IPS DF 6.9 (cell line): ENCODE measurements around the gene NTF4.
"Not testable (repeated sequence)": the region's sequence is repeated elsewhere in the genome, so short reads cannot be mapped to it uniquely, and the experiment has no call there.

Source experiments
- DNase-seq: peaks from one replicate; pipeline ENCODE4 v3.0.0-alpha.2; 2013; ENCODE audit warnings: low read depth, low spot score
- H3K27ac ChIP-seq: one replicate; pipeline ENCODE4 v1.5.1; 2013; ENCODE audit warnings: low read length, control low read depth
- H3K27me3 ChIP-seq: 2 replicates; pipeline ENCODE4 v1.6.1; 2013; ENCODE audit warnings: mild to moderate bottlenecking, low read length; ENCODE audit not compliant: control insufficient read depth, insufficient read depth
- H3K36me3 ChIP-seq: 2 replicates; pipeline ENCODE4 v1.6.1; 2013; ENCODE audit warnings: low read length; ENCODE audit not compliant: control insufficient read depth, insufficient read depth
- H3K4me1 ChIP-seq: 2 replicates; pipeline ENCODE4 v1.6.1; 2013; ENCODE audit warnings: low read length; ENCODE audit not compliant: control insufficient read depth, insufficient read depth
- H3K4me3 ChIP-seq: 2 replicates; pipeline ENCODE4 v1.5.1; 2013; ENCODE audit warnings: mild to moderate bottlenecking, low read length
- H3K9me3 ChIP-seq: 2 replicates; pipeline ENCODE4 v1.6.1; 2013; ENCODE audit warnings: low read length, inconsistent platforms; ENCODE audit not compliant: control insufficient read depth, insufficient read depth
- WGBS: extraction: QIAGEN DNeasy Blood & Tissue Kit; methylation state at CpG from one replicate; pipeline ENCODE4 v1.1.7; 2013; ENCODE audit warnings: mixed read lengths, missing lambda C conversion rate; ENCODE audit not compliant: insufficient read length, insufficient coverage; 5-methylcytosine and 5-hydroxymethylcytosine counted together

NTF4 gene

GRCh38 chr19:49056902-49057596, 7.6 kb downstream of the NTF4 start:
- no CpG with 5 or more reads among the region's 34 CpGs for WGBS
- DNase-seq, H3K4me1 ChIP-seq, H3K4me3 ChIP-seq, H3K9me3 ChIP-seq, H3K27ac ChIP-seq, H3K36me3 ChIP-seq: not testable (repeated sequence)
- peaks cover 13% of the 10 kb centered on the region; the same call in 1 of the 2 replicates for H3K27me3 ChIP-seq

GRCh38 chr19:49056101-49056901, 8.3 kb downstream of the NTF4 start:
- Histone ChIP-seq H3K27me3 (peaks cover 13% of the 10 kb centered on the region; the same call in 1 of the 2 replicates), H3K36me3 (no peaks in the 10 kb centered on the region), H3K4me1 (peaks cover 2% of the 10 kb centered on the region), H3K27ac (no peak overlapping the region), H3K9me3 (no peaks in the 10 kb centered on the region), H3K4me3 (peak overlapping the region; percentile 48)
- WGBS = no CpG with 5 or more reads among the region's 63 CpGs
- DNase-seq = no peak

- no CpG with 5 or more reads among the region's 24 CpGs for WGBS
- not testable (repeated sequence) for H3K9me3 ChIP-seq, H3K27me3 ChIP-seq, H3K27ac ChIP-seq, H3K4me1 ChIP-seq, H3K36me3 ChIP-seq, H3K4me3 ChIP-seq, DNase-seq
These were observed 14.1 kb downstream of the NTF4 start for GRCh38 chr19:49050376-49051033.

DNA sequence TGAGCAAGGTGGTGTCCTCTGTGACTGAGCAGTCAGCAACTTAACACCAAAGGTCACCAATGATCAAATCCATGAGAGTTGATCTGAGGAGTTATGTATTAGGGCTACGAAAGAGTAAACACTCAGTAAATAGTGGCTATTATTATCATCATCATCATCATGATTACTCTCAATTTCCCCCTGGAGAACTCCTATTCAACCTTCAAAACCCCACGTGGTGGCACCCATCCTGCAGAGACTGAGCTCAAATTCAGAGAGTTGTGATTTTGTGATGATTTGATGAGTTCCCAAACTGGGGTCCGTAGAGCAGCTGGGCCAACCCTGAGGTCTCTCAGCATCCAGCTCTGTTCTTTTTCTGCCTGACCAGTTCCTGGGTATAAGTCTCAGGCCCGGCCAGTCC, 14.8 kb downstream of the NTF4 start:
- not testable (repeated sequence) for H3K4me3 ChIP-seq, H3K36me3 ChIP-seq, H3K27ac ChIP-seq, H3K4me1 ChIP-seq, DNase-seq, H3K27me3 ChIP-seq, H3K9me3 ChIP-seq
- no CpG with 5 or more reads among the region's 4 CpGs for WGBS

GRCh38 chr19:49049011-49049410, 15.6 kb downstream of the NTF4 start, which contains the start of gene CGB8:
Gene CGB8 (minus strand): TSS chr19:49049111. CDS start chr19:49048739, 372 bp downstream.
- H3K4me3 ChIP-seq, H3K36me3 ChIP-seq, H3K9me3 ChIP-seq, H3K4me1 ChIP-seq, H3K27me3 ChIP-seq, DNase-seq, H3K27ac ChIP-seq: not testable (repeated sequence)
- WGBS = no CpG with 5 or more reads among the region's 12 CpGs

- not testable (repeated sequence) for H3K4me3 ChIP-seq, DNase-seq, H3K36me3 ChIP-seq, H3K9me3 ChIP-seq, H3K27me3 ChIP-seq, H3K27ac ChIP-seq, H3K4me1 ChIP-seq
- no CpG with 5 or more reads among the region's 15 CpGs for WGBS
These were observed 21.1 kb downstream of the NTF4 start, which contains the start of gene CGB5 for GRCh38 chr19:49043548-49043947. Gene CGB5 (plus strand): TSS chr19:49043848. CDS start chr19:49044210, 362 bp downstream.

DNA sequence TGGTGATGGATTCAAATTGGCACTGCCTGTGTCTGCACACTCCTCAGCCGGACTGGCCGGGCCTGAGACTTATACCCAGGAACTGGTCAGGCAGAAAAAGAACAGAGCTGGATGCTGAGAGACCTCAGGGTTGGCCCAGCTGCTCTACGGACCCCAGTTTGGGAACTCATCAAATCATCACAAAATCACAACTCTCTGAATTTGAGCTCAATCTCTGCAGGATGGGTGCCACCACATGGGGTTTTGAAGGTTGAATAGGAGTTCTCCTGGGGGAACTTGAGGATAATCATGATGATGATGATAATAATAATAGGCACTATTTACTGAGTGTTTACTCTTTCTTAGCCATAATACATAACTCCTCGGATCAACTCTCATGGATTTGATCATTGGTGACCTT, 22.0 kb downstream of the NTF4 start:
- no CpG with 5 or more reads among the region's 4 CpGs for WGBS
- H3K4me3 ChIP-seq, DNase-seq, H3K9me3 ChIP-seq, H3K4me1 ChIP-seq, H3K27ac ChIP-seq, H3K36me3 ChIP-seq, H3K27me3 ChIP-seq: not testable (repeated sequence)

- H3K9me3 ChIP-seq = no peaks in the 10 kb centered on the region
- DNase-seq = no peak
- WGBS = no CpG with 5 or more reads among the region's 17 CpGs
- H3K36me3 ChIP-seq = no peaks in the 10 kb centered on the region
- H3K4me1 ChIP-seq = no peaks in the 10 kb centered on the region
- H3K27me3 ChIP-seq = no peaks in the 10 kb centered on the region
- no peak overlapping the region for H3K4me3 ChIP-seq
- no peak overlapping the region for H3K27ac ChIP-seq
These were observed 22.4 kb downstream of the NTF4 start for GRCh38 chr19:49042177-49042576.

GRCh38 chr19:49039736-49040135, 24.9 kb downstream of the NTF4 start:
- not testable (repeated sequence) for H3K36me3 ChIP-seq, DNase-seq, H3K4me3 ChIP-seq, H3K27ac ChIP-seq, H3K27me3 ChIP-seq, H3K4me1 ChIP-seq, H3K9me3 ChIP-seq
- whole genome bisulfite sequencing = no CpG with 5 or more reads among the region's 9 CpGs

DNA sequence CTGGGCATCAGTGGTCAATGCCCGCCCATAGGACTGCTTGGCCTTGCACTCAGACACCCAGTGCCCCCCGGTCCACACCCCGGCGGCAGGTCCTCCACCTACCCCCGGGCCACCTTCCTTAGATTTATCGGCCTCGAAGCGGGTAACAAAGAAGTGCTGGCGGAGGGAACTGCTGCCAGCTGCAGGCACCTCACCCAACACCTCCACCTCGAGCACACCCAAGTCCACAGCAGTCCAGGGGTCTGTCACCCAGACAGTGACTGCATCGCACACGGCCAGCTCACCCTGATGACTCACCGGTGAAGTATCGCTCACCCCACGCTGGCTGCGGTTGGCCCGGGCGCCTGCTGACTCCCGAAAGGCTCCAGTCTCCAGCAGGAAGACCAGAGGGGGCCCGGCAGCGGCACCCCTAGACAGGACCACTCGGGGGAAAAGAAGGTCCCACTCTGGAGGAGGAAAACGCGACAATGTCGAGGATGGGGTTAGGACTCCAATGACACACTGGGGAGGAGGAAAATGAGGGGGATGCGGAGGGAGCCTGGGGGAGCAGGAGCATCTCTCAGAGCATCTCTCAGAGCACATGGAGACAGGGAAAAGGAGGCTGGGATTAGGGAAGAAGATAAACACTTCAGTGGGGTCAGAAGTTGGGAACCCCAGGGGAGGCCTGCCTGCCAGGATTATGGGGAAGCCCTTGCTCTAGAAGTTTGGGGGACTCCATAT, 25.9 kb downstream of the NTF4 start:
- not testable (repeated sequence) for H3K27ac ChIP-seq, DNase-seq

More for the DNA sequence above, 25.9 kb downstream of the NTF4 start:
- not testable (repeated sequence) for H3K4me3 ChIP-seq, H3K27me3 ChIP-seq, H3K9me3 ChIP-seq, H3K36me3 ChIP-seq, H3K4me1 ChIP-seq
- WGBS = no CpG with 5 or more reads among the region's 26 CpGs
